Central memory CD8-positive, alpha-beta T cell (primary cell): ENCODE data around the gene RGS19.
A peak's percentile ranks its signal among the peaks of the same experiment; 100 is the strongest.

Experiments used
- ATAC-seq: fragments of 150-1000 bp; cut with Tn5 transposase; replicated peaks from 2 replicates; pipeline ENCODE4 v1.10.0; 2022; ENCODE audit warnings: mild to moderate bottlenecking, moderate FRiP score, moderate number of reproducible peaks; ENCODE audit not compliant: poor library complexity, severe bottlenecking; ENCODE audit errors: extremely low read depth
- DNase-seq, 2 donors: peaks; one replicate each; pipeline ENCODE4 v3.0.0; 2021; ENCODE audit warnings: low spot score in 2 of 2
- H3K27ac Mint-ChIP-seq: one replicate; pipeline ENCODE4 v1.8.0; 2022; ENCODE audit warnings: low read depth, mild to moderate bottlenecking, moderate library complexity, mixed read lengths
- H3K27me3 Mint-ChIP-seq: one replicate; pipeline ENCODE4 v1.8.0; 2022; ENCODE audit warnings: mixed read lengths
- H3K36me3 Mint-ChIP-seq: one replicate; pipeline ENCODE4 v1.8.0; 2022; ENCODE audit warnings: mild to moderate bottlenecking, moderate library complexity, mixed read lengths; ENCODE audit not compliant: insufficient read depth
- H3K4me1 Mint-ChIP-seq: one replicate; pipeline ENCODE4 v1.8.0; 2022; ENCODE audit warnings: mixed read lengths
- H3K4me3 Mint-ChIP-seq: one replicate; pipeline ENCODE4 v1.8.0; 2022; ENCODE audit warnings: mild to moderate bottlenecking, moderate library complexity, mixed read lengths
- H3K9me3 Mint-ChIP-seq: one replicate; pipeline ENCODE4 v1.8.0; 2022; ENCODE audit warnings: mixed read lengths

RGS19 gene

GRCh38 chr20:64105846-64106434 is 26.6 kb upstream of the RGS19 start:
- Mint-ChIP-seq H3K27me3 (peaks cover 33% of the 10 kb centered on the region), H3K9me3 (no peaks in the 10 kb centered on the region), H3K36me3 (peaks cover 1% of the 10 kb centered on the region), H3K4me3 (no peak overlapping the region), H3K4me1 (peaks cover 6% of the 10 kb centered on the region), H3K27ac (no peak overlapping the region)
- no peak for ATAC-seq
- DNase-seq, result peak in 1 of 2 donors; percentile 3

GRCh38 chr20:64104667-64105451 is 25.5 kb upstream of the RGS19 start:
- ATAC-seq, result no peak
- H3K27ac Mint-ChIP-seq, result no peak overlapping the region
- H3K36me3 Mint-ChIP-seq, result peaks cover 1% of the 10 kb centered on the region
- H3K27me3 Mint-ChIP-seq, result peaks cover 34% of the 10 kb centered on the region
- no peaks in the 10 kb centered on the region for H3K9me3 Mint-ChIP-seq
- no peak overlapping the region for H3K4me3 Mint-ChIP-seq
- DNase-seq, result peak in 1 of 2 donors; percentile 8
- H3K4me1 Mint-ChIP-seq, result peaks cover 6% of the 10 kb centered on the region

DNA sequence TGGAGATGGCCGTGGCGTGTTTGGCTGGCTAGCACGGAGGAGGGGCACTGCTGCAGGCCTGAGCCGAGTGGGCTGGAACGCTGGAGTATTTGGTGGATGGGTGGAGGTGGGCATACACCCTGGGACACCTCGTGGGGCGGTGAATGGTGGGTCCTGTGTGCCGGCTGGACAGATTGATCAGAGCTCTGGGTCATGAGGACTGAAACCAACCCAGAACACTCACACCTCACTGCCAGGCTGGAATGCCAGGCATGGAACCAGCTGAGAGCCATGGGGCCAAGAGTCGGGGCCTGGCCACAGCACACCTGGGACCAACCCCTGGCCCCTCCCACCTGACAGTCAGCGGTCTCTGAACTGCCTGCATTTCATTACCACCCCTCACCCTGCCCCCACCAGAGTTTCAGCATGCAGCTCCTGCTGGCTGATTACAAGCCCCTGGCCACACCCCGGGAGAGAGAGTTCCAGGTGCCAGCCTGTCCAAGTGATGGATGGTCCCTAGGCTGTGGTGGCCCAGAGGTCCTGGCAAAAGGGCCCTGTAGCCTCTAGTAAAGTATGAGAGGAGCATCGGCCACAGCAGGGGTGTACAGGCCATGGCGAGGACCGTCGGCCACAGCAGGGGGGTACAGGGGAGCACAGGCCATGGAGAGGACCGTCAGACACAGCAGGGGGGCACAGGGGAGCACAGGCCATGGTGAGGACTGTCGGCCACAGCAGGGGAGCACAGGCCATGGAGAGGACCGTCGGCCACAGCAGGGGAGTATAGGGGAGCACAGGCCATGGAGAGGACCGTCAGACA is 24.8 kb upstream of the RGS19 start:
- DNase-seq (peak in 1 of 2 donors; percentile 7), ATAC-seq (no peak)
- Mint-ChIP-seq H3K36me3 (peaks cover 1% of the 10 kb centered on the region), H3K27ac (no peak overlapping the region), H3K4me3 (no peak overlapping the region), H3K9me3 (no peaks in the 10 kb centered on the region), H3K4me1 (peaks cover 6% of the 10 kb centered on the region), H3K27me3 (peaks cover 34% of the 10 kb centered on the region)

GRCh38 chr20:64102647-64103354 is 23.5 kb upstream of the RGS19 start:
- Mint-ChIP-seq H3K27ac (no peak overlapping the region), H3K4me3 (peak overlapping the region; percentile 65), H3K36me3 (peaks cover 1% of the 10 kb centered on the region), H3K9me3 (no peaks in the 10 kb centered on the region), H3K27me3 (peaks cover 34% of the 10 kb centered on the region), H3K4me1 (peaks cover 6% of the 10 kb centered on the region)
- ATAC-seq (no peak), DNase-seq (no peak)

DNA sequence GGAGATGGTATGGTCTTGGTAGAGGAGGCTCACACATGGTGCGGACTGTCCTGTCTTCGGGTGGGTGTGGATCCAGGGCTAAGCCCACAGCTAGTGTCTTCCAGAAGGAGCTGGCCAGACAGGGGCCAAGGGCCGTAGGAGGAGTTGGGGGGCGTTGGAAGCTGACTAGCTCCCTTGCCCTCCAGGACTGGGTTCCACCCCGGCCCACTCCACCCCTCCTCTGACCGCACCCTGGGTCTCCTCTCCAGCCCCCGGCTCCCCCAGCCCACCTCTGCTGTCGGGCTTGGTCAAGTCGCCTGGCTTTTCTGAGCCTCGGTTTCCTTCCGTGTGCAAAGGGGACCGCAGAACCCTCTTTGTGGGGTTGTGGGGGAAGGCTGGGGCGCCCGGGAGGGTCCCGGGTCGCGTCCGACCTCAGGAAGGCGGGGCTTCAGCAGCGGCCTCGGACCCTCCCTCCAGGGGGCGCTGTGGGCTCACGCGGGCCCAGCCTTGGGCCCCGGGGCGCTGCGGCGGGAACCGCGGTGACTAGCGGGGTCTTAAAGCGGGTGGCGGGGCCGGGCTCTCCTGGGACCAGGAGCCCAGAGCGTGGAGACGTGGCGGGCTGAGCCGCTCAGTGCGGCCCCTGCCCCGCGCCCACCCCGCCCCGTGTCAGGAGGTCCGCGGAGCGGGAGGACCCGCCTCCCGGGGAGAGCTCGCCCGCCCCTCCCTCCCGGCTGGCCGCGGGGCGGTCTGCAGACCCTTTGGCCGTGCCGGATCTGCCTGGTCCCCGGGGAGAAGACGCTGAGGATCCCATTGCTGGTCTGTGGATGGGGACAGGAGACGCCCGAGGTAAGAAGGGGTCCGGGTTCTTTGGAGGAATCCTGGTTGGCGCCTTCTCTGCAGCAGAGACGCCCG is 22.7 kb upstream of the RGS19 start:
- H3K4me3 Mint-ChIP-seq, result peak overlapping the region; percentile 65

DNA sequence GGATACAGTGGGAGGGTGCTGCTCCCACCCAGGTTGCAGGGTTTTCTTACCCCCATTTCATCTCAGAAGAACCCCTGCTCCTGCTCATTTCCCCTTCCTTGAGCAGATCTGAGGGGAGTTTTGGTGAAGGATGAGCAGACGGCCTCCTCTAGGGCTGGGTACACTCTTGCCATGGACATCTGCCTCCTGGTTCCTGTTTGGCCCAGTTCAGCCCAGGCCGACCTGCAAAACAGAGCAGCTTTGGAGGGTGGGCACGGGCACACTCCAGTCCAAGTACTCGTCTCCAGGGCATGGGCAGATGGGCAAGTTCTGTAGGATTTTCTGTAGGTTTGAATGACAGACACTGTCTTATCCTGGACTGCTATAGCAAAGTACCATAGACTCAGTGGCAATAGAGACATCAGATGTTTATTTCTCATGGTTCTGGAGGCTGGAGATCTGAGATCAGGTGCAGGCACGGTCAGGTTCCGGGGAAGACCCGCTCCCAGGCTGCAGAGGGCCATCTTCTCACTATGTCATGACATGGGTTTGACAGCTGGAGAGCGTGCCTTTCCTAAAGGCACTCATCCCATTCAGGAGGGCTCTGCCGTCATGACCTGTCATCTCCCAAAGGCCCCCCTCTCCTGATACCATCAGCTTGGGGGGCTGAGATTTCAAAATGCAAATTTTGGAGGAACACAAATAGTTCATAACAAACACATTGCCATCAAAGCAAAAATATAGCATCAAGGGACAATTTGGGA is 21.8 kb upstream of the RGS19 start:
- peaks cover 29% of the 10 kb centered on the region for H3K27me3 Mint-ChIP-seq
- DNase-seq, result no peak
- H3K9me3 Mint-ChIP-seq, result no peaks in the 10 kb centered on the region
- no peak for ATAC-seq
- H3K4me1 Mint-ChIP-seq, result no peaks in the 10 kb centered on the region
- H3K4me3 Mint-ChIP-seq, result peak overlapping the region; percentile 47
- H3K36me3 Mint-ChIP-seq, result peaks cover 1% of the 10 kb centered on the region
- H3K27ac Mint-ChIP-seq, result no peak overlapping the region

More for the DNA sequence above, 22.7 kb upstream of the RGS19 start:
- Mint-ChIP-seq H3K27me3 (peaks cover 34% of the 10 kb centered on the region), H3K27ac (no peak overlapping the region), H3K36me3 (peaks cover 1% of the 10 kb centered on the region), H3K9me3 (no peaks in the 10 kb centered on the region), H3K4me1 (peaks cover 6% of the 10 kb centered on the region)
- ATAC-seq (peak; percentile 50), DNase-seq (peak; percentile 45 to 58)

DNA sequence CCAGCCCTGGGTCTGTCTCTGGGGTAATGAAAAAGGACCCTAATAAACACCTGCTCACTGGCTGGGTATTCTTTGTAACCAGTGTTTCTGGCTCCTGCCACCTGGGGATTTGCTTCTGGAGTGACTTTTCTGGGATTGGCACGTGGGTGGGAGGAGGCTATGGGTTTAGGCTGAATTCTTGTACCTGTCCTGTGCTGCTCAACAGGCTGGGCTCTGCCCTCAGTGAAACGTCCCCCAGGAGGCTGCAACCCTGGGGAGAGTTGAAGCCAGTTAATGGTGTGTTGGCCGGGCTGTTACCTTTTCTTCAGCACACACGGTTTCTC is 21.2 kb upstream of the RGS19 start:
- Mint-ChIP-seq H3K4me3 (no peak overlapping the region), H3K27me3 (peaks cover 27% of the 10 kb centered on the region), H3K4me1 (no peaks in the 10 kb centered on the region), H3K36me3 (peaks cover 1% of the 10 kb centered on the region), H3K27ac (no peak overlapping the region), H3K9me3 (no peaks in the 10 kb centered on the region)
- DNase-seq (no peak), ATAC-seq (no peak)

DNA sequence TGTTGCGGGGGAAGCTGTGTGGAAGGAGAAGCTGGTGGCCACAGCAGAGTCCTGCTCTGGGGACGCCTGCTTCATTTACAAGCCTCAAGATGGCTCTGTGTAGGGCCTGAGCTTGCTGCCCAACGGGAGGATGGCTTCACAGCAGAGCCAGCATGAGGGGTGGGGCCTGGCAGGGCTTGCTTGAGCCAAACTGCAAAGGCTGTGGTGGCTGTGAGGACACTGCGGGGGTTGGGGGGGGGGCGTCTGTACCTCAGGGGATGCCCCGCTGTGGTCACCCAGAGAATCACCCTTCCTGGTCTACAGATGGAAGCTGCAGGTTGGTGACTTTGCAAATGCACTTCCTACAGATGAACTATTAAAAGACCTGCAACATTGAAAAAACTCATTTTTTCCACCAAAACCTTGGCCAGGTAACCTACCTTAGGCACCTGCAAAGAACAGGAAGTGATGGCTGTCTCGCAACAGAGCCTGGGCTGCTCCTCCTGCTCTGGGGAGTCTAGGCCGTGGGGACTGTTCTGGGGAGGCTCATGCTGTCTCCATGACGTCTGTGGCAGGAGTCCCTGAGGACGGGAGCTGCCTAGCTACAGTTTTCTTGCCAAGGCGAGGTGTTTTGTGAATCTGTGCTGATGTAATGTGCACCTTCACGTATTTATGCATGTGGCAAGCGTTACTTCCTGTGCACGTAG is 20.7 kb upstream of the RGS19 start:
- peaks cover 1% of the 10 kb centered on the region for H3K36me3 Mint-ChIP-seq
- no peaks in the 10 kb centered on the region for H3K4me1 Mint-ChIP-seq
- DNase-seq, result peak in 1 of 2 donors; percentile 50
- ATAC-seq, result peak; percentile 86
- no peaks in the 10 kb centered on the region for H3K9me3 Mint-ChIP-seq
- H3K27me3 Mint-ChIP-seq, result peaks cover 27% of the 10 kb centered on the region
- no peak overlapping the region for H3K4me3 Mint-ChIP-seq
- no peak overlapping the region for H3K27ac Mint-ChIP-seq

- no peak overlapping the region for H3K4me3 Mint-ChIP-seq
- ATAC-seq, result no peak
- H3K27me3 Mint-ChIP-seq, result peaks cover 27% of the 10 kb centered on the region
- DNase-seq, result no peak
- no peaks in the 10 kb centered on the region for H3K4me1 Mint-ChIP-seq
- H3K27ac Mint-ChIP-seq, result no peak overlapping the region
- H3K9me3 Mint-ChIP-seq, result no peaks in the 10 kb centered on the region
- H3K36me3 Mint-ChIP-seq, result peaks cover 1% of the 10 kb centered on the region
Measured at GRCh38 chr20:64099086-64099786, 19.9 kb upstream of the RGS19 start.

DNA sequence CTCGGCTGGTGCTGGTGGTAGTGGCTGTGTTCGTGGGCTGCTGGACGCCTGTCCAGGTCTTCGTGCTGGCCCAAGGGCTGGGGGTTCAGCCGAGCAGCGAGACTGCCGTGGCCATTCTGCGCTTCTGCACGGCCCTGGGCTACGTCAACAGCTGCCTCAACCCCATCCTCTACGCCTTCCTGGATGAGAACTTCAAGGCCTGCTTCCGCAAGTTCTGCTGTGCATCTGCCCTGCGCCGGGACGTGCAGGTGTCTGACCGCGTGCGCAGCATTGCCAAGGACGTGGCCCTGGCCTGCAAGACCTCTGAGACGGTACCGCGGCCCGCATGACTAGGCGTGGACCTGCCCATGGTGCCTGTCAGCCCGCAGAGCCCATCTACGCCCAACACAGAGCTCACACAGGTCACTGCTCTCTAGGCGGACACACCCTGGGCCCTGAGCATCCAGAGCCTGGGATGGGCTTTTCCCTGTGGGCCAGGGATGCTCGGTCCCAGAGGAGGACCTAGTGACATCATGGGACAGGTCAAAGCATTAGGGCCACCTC is 19.2 kb upstream of the RGS19 start:
- Mint-ChIP-seq H3K4me3 (no peak overlapping the region), H3K27ac (no peak overlapping the region), H3K36me3 (peaks cover 1% of the 10 kb centered on the region), H3K9me3 (no peaks in the 10 kb centered on the region), H3K27me3 (peaks cover 20% of the 10 kb centered on the region), H3K4me1 (no peaks in the 10 kb centered on the region)
- ATAC-seq (no peak), DNase-seq (no peak)
